Neural progenitor cell (in vitro differentiated cells): ENCODE measurements around the gene MMEL1.

Experiments
- EZH2phosphoT487 ChIP-seq: fragments of 200-600 bp; sonication (generic); IDR thresholded peaks from 2 replicates; pipeline ENCODE4 v1.6.1; 2017; ENCODE audit warnings: antibody characterized with exemption
- TF ChIP-seq, protein P1 (sequence below): fragments of 200-600 bp; sonication (generic); IDR thresholded peaks from 2 replicates; pipeline ENCODE4 v1.5.1; 2017; ENCODE audit warnings: antibody characterized with exemption, mild to moderate bottlenecking

DNA sequence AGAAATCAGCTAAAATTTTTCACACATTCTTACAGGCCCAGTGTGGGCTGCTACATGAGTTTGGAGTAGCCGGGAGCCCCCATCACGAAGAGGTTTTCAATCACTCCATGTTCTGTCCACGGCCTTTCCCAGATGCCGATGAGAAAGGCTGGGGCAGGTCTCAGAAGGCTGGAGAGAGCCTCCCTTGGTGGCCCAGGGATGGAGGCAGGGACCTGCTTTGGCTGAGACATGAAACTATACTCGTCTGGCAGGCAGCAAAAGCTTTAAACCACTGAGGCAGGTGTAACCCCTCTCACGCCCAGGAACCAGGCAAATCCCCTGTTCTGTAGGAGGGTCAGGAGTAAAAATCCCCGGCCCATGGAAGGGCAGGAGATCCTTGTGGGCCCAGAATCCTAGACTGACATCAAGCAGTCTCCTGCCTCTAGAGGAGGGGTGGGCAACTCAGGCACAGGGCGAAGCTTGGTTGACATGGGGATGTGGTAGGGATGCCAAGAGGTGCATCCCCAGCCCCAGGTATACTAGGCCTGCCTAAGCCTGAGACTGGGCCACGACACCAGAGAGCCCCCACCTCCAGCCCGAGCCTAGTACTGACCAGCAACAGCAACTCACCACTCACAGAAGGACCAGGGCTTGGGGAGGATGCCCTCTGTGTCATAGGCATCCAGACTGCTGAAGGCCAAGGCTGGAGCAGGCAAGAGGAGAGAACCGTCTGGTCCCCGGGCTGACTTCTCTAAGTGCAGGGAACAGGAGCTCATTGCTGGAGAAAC, 9.1 kb downstream of the MMEL1 start:
- TF ChIP-seq, protein P1, sequence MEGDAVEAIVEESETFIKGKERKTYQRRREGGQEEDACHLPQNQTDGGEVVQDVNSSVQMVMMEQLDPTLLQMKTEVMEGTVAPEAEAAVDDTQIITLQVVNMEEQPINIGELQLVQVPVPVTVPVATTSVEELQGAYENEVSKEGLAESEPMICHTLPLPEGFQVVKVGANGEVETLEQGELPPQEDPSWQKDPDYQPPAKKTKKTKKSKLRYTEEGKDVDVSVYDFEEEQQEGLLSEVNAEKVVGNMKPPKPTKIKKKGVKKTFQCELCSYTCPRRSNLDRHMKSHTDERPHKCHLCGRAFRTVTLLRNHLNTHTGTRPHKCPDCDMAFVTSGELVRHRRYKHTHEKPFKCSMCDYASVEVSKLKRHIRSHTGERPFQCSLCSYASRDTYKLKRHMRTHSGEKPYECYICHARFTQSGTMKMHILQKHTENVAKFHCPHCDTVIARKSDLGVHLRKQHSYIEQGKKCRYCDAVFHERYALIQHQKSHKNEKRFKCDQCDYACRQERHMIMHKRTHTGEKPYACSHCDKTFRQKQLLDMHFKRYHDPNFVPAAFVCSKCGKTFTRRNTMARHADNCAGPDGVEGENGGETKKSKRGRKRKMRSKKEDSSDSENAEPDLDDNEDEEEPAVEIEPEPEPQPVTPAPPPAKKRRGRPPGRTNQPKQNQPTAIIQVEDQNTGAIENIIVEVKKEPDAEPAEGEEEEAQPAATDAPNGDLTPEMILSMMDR: no peak
- no peak for TF ChIP-seq EZH2phosphoT487
